ENCODE results near the gene CMTR1.

CMTR1 gene

DNA sequence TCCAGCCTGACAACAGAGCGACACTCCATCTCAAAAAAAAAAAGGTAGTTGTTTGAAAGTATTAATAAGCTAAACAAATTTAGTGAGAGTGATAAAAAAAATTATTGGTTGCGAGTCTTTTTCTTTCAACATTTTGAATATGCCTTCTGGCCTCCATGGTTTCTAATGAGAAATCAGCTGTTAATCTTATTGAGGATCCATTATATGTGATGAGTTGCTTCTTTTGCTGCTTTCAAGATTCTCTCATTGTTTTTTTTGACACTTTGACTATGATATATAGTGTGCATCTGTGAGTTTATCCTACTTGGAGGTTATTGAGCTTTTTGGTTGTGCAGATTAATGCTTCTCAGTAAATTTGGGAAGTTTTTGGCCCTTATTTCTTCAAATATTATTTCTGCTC lies 15.6 kb upstream of the CMTR1 start:
- TF ChIP-seq GATA3 (IDR thresholded peaks at IDR 0.05; ENCODE audit: low read depth, low read length) (no peak), GATA2 (IDR thresholded peaks at IDR 0.05; ENCODE audit: low read depth, low read length) (no peak)

DNA sequence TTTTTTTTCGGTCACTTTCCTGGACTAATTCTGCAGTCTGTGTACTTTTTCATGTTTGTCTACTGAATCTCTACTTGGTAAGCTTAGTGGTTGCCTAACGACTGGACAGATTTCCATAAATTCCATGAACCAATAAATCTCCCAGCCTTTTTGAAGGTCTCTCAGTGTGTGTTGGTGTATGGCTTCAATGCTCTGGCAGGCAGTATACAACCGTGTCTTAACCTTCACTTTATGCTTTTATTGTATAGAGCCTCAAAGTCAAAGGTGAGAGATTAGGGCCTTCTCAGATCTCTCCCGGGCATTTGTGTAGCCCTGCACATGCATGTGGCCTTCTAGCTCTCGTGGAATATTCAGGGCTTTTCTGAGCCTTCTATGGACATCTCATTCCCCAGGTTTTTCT lies 14.3 kb upstream of the CMTR1 start:
- no peak for TF ChIP-seq GATA3 (IDR thresholded peaks at IDR 0.05; ENCODE audit: low read depth, low read length)
- TF ChIP-seq GATA2 (IDR thresholded peaks at IDR 0.05; ENCODE audit: low read depth, low read length), result no peak

DNA sequence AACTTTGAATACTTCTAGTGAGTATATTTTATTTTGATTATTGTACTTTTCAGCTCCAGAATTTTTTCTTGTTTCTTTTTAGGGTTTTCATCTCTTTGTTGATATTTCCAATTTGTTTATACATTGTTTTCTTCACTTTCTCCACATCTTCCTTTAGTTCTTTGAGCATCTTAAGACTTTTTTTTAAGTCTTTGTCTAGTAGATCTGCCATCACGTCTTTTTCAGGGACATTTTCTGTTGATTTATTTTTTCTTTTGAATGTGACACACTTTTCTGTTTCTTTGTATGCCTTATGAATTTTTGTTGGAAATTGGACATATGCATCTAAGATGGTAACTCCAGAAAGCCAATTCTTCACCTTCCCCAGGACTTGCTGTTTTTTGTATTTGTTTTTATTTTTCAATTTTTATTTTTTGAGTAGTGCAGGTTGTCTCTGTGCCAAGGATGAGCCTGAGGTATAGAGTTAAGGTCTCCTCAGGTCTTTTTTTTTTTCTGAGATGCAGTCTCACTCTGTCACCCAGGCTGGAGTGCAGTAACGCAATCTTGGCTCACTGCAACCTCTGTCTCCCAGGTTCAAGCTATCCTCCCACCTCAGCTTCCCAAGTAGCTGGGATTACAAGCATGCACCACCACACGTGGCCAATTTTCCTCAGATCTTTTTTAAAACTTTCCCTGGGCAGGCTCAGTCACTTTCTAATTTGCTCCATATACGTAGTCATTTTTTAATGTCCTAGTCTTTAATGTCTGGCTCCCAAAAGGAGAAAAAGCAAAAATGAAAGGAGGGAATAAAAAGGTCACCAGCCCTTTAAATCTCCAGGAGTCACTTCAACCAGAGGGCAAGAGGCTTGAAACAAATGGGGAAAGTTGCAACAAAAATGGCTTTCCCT lies 6.7 kb upstream of the CMTR1 start:
- TF ChIP-seq GATA3 (IDR thresholded peaks at IDR 0.05; ENCODE audit: low read depth, low read length) (no peak), GATA2 (IDR thresholded peaks at IDR 0.05; ENCODE audit: low read depth, low read length) (no peak)

DNA sequence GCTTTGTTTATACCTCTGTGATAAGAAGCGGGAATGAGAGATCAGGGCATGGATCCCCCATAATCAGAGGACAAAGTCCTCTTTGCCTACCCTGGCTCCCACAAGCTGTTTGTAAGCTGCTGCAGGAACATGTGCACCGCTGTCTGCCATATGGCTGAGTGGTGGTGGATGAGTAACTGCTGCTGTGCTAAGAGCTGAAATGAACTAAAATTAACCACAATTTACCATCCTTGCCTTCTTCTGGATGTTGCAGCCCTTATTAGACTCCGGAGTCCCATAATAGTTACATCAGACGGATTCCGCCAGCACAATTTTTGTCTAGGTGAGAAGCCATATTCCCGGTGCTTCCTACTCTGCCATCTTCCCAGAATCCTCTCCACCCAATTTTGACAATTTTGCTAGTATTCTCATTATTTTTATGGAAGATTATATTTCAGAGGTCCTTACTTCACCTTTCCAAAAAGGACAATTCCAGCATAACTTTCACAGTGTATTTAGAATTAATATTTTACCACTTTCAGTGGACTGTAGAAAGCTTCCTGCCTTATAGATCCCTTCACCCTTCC lies 6.0 kb upstream of the CMTR1 start:
- TF ChIP-seq GATA2 (IDR thresholded peaks at IDR 0.05; ENCODE audit: low read depth, low read length) (no peak), GATA3 (IDR thresholded peaks at IDR 0.05; ENCODE audit: low read depth, low read length) (no peak)

DNA sequence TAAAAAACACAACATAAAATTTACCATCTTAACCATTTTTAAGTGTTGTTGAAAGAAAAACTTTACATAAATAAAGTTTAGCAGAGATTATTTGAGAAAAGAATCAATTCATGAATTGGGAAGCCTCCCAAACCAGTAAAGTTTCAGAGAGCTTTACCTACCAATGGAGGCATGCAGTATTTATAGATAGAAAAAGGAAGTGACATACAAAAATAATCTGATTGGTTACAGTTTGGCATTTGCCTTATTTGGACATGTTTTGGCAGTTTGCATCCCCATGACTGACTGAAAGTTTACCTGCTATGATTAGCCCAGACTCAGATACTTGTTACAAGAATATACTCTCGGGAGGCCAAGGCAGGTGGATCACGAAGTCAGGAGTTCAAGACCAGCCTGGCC lies 3.7 kb upstream of the CMTR1 start:
- TF ChIP-seq GATA2 (IDR thresholded peaks at IDR 0.05; ENCODE audit: low read depth, low read length) (no peak), GATA3 (IDR thresholded peaks at IDR 0.05; ENCODE audit: low read depth, low read length) (no peak)

DNA sequence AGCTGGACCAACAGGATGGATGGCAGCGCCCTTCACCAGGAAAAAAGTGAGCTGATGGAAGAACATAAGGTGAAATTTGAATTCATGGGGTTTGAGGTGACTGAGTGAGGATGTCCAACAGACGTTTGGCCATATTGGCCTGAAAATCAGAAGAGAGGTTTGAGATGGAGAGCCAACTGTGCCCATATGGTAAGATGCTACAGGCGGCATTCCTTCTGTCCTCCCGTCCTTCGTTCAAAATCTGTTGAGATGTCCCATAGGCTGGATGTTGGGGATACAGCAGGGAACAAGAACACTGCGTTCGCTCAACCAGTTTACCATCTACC lies 468 bp upstream of the CMTR1 start:
- TF ChIP-seq GATA2 (IDR thresholded peaks at IDR 0.05; ENCODE audit: low read depth, low read length) (no peak), GATA3 (IDR thresholded peaks at IDR 0.05; ENCODE audit: low read depth, low read length) (no peak)

DNA sequence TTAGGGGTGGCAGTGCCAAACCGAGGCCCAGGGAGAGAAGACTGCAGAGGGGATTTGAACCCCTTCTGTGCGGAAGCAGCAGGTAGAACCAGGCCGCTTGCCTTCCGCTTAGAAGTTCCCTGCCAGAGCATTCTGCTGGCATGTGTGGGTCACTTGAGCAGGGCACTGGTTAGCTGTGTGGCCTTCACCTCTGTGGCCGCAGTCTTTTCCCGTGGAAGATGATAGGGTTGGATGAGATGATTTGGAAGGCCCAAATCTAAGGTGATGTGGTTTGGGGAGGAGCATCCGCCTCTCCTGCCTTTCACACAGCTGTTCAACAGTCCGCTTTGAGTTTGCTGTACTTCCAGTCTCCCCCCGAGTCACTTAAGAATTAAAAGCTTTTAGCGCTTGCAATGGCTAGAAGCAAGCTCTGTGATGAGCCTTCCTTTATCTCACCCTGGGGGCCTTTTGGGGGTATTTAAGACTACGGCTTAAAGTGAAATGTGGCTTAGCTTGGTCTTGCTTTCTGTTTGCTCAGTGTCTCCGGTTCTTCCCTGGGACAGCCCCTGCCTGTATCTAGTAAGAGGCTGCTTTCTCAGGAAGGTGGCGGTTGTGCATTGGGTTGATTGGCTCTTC lies 743 bp downstream of the CMTR1 start:
- TF ChIP-seq GATA2 (IDR thresholded peaks at IDR 0.05; ENCODE audit: low read depth, low read length), result no peak
- TF ChIP-seq GATA3 (IDR thresholded peaks at IDR 0.05; ENCODE audit: low read depth, low read length), result no peak

DNA sequence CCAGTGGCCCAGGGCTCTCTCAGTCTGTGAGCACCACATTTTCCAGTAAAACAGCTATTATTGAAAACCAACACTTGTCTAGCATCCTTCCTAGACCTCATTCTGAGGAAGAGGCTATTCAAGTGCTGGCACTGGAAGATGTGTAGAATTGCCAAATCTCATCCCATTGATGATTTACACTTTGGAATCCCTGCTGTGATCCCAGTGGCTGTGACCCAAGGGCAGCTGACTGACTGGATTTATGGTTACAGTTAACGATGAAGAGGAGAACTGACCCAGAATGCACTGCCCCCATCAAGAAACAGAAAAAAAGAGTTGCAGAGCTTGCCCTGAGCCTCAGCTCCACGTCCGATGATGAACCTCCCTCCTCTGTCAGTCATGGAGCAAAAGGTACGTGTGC lies 2.4 kb downstream of the CMTR1 start:
- TF ChIP-seq GATA3 (IDR thresholded peaks at IDR 0.05; ENCODE audit: low read depth, low read length) (no peak), GATA2 (IDR thresholded peaks at IDR 0.05; ENCODE audit: low read depth, low read length) (no peak)

DNA sequence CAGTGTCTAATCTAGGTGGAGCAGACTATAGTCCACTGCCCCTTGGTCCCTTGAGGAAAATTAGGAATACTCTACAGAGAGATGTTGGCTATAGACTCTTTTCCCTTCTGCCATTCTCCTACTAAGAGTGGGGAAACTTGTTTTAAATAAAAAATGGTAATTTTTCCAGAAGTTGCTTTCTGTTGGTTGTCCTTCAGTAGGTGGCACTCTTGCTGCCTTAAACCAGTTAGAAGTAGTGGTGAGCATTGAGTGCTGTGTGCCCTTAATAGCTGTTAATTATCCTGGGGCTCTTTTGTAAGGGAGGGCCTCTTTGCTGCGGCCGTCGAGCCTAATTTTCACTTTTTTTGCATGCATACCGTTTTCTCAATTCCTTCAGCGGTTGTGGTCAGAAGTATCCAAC lies 2.8 kb downstream of the CMTR1 start:
- TF ChIP-seq GATA2 (IDR thresholded peaks at IDR 0.05; ENCODE audit: low read depth, low read length), result no peak
- TF ChIP-seq GATA3 (IDR thresholded peaks at IDR 0.05; ENCODE audit: low read depth, low read length), result no peak

DNA sequence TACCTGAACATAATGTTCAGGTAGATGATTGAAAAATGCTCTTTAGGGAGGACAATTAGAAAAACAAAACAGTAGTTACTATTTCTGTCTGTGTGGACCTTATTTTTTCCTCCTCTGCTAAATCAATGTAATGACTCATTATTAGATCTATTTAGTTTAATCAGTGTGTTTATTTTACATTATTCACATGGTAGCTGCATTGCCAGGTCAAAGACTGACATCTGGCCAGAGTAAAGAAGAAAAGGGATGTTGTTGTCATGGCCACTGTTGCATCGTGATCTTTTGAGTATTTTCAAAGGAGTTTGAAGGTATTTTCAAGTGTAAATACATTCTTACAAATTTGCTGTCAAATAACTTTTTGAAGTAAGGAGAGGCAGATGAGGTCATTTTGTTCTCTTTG lies 5.9 kb downstream of the CMTR1 start:
- TF ChIP-seq GATA2 (IDR thresholded peaks at IDR 0.05; ENCODE audit: low read depth, low read length) (no peak), GATA3 (IDR thresholded peaks at IDR 0.05; ENCODE audit: low read depth, low read length) (no peak)

DNA sequence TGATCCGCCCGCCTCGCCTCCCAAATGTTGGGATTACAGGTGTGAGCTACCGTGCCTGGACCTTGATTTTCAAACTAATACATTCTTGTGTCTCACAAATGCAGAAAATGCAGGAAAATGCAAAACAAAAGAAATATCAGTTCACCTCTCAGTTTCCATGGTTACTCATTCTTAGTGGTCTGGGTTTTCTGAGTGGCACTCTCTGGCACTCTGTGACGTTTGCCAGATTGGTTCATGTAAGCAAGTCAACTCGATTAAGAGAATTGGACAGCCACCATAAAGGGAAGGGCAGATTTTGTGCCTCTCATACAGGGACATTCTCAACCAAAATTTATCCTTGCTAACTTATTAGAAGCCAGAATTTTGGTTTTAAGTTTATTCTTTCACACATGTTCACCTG lies 8.6 kb downstream of the CMTR1 start:
- TF ChIP-seq GATA3 (IDR thresholded peaks at IDR 0.05; ENCODE audit: low read depth, low read length) (no peak), GATA2 (IDR thresholded peaks at IDR 0.05; ENCODE audit: low read depth, low read length) (no peak)

DNA sequence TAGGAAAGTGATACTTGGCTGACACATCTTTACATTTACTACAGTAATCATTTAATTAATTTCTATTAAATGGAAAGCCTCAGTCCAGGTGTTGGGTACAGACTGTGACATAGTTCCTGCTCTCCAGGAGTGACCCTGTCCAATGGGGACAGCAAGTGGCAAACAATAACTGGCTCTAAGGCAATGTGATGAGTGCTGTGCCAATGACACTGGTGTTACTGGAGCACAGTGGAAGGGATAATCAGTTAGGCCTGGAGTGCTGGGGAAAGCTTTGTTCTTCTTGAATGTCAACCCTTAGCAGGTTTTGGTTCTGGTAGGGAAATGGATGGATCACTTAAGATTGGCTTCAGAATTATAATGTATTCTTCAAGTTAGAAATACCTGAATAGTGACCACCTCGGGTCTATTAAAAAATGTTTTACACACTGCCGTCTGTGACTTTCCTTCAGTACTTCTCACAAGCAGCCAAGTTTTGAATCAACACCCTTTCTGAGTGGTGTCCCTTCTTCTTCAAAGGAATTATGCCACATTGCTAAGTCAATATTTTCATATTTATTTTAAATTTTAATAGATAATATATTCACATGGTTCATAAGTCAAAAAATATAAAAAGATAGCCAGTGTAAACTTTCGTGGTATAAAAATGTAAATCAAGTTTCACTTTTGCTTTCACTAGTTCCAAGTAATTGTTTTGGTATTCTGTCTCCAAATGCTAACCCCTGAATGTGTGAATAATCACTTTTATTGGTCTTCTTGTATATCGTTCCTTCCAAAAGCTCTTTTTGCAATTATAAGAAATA lies 9.6 kb downstream of the CMTR1 start:
- no peak for TF ChIP-seq GATA2 (IDR thresholded peaks at IDR 0.05; ENCODE audit: low read depth, low read length)
- no peak for TF ChIP-seq GATA3 (IDR thresholded peaks at IDR 0.05; ENCODE audit: low read depth, low read length)

DNA sequence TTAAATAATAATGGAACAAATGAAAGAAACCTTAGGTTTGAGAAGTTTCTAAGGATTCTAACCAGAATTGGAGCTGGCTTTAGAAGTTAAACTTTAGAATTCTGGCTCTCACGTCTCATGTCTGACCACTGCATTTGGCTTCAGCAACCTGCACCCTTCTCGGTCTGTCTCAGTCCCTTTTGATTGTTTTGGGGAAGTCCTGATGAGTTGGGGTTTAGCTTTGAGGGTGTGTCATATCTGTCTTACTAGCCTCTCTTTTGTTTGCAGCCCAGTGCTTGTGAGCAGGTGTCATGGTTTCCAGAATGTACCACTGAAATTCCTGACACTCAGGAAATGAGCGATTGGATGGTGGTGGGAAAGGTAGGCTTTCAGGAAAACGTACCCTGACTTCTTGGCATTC lies 17.0 kb downstream of the CMTR1 start:
- no peak for TF ChIP-seq GATA3 (IDR thresholded peaks at IDR 0.05; ENCODE audit: low read depth, low read length)
- TF ChIP-seq GATA2 (IDR thresholded peaks at IDR 0.05; ENCODE audit: low read depth, low read length), result no peak

DNA sequence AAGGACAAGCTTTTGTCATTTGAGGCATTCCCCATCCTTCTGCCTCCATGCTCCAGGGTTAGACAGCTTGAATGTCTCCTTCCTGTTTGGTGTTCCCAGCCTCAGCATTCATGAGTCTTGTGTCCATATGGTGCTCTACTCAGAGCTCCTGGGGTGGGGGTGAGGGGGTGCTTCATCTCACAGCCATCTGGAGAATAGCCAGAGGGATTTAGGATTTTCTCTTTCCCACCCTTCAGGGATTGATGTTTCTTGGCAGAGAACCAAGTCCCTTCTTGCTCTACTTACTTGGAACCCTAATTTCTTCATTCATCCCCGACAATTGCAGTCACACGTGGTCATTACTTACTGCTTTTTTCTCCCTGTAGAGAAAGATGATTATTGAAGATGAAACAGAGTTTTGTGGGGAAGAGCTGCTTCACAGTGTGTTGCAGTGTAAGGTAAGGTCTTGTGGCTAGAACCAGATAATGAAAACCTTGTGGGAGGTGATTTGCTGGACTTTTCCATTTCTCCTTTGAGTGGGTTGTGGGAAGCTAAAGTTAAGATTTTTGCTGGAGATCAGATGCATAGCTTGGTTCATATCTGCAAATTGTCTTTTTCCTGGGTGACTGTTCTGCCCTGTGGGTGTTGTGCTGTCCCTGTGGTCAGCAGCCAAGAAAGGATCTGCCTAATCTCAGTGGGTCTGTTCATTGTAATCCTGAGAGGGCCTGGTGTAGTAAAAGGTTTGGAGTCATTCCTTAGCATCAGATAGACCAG lies 18.6 kb downstream of the CMTR1 start:
- TF ChIP-seq GATA3 (IDR thresholded peaks at IDR 0.05; ENCODE audit: low read depth, low read length), result no peak
- peak; percentile 30; the same call in 1 of the 2 replicates for TF ChIP-seq GATA2 (IDR thresholded peaks at IDR 0.05; ENCODE audit: low read depth, low read length)

Data from SH-SY5Y (cell line).